ENCODE measurements around the gene PRSS23.
"Not testable (repeated sequence)": the region's sequence is repeated elsewhere in the genome, so short reads cannot be mapped to it uniquely, and the experiment has no call there.

PRSS23 gene

DNA sequence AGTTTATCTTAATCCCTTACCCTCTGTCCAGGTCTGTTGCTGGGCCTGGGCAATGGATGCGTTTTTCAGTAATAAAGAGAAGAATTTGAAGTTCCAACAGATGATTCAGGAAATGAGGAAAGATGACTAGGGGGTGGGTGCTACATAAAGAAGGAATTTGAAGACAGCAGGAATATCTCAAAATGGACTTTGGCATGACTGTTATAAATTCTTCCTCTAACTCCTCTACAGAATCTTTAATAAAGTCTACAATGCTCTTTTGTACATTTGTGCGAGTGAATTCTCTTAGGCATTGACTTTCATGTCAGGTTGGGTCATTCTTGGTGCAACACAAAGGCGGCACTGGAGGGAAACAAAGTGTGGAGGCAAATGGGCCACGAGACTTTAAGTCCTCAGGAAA lies 35.1 kb upstream of the PRSS23 start:
- no peak for TF ChIP-seq CTCF (IDR thresholded peaks at IDR 0.05; ENCODE audit: low read depth, low read length)
- DNase-seq (ENCODE audit: low read depth in 2 of 2): peak in 1 of 2 donors; percentile 40
- no peak overlapping the region for H3K4me3 ChIP-seq (replicated peaks in 1 of 2; ENCODE audit: low read depth in 2 of 2, low read length in 2 of 2)

GRCh38 chr11:86765878-86766277 lies 34.5 kb upstream of the PRSS23 start:
- TF ChIP-seq CTCF (IDR thresholded peaks at IDR 0.05; ENCODE audit: low read depth, low read length): no peak
- H3K4me3 ChIP-seq (replicated peaks in 1 of 2; ENCODE audit: low read depth in 2 of 2, low read length in 2 of 2): no peak overlapping the region
- no peak for DNase-seq (ENCODE audit: low read depth in 2 of 2)

DNA sequence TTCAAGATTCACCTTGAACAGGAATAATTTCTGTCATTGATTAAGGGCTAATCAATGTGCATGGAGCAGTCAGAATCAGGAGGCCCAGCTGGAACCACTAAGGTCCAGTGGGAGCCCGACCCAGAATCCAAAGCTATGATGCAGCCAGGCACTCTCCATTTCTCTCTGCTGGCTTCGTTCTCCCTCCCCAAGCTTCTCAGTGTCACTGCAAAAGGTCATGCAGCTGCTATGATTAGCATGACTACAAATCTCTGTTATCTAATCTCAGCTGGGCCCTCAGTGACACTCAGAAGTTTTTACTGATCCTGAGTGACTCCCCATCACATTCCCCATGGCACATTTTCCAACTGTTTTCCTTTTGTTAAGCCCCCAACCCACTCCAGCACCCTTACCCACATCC lies 31.1 kb upstream of the PRSS23 start:
- no peak overlapping the region for H3K4me3 ChIP-seq (replicated peaks in 1 of 2; ENCODE audit: low read depth in 2 of 2, low read length in 2 of 2)
- no peak for TF ChIP-seq CTCF (IDR thresholded peaks at IDR 0.05; ENCODE audit: low read depth, low read length)
- DNase-seq (ENCODE audit: low read depth in 2 of 2): no peak

- DNase-seq (ENCODE audit: low read depth in 2 of 2); H3K4me3 ChIP-seq (replicated peaks in 1 of 2; ENCODE audit: low read depth in 2 of 2, low read length in 2 of 2): not testable (repeated sequence)
Measured at GRCh38 chr11:86770473-86771027, 29.8 kb upstream of the PRSS23 start.

- TF ChIP-seq CTCF (IDR thresholded peaks at IDR 0.05; ENCODE audit: low read depth, low read length): no peak
- DNase-seq (ENCODE audit: low read depth in 2 of 2): no peak
- H3K4me3 ChIP-seq (replicated peaks in 1 of 2; ENCODE audit: low read depth in 2 of 2, low read length in 2 of 2): no peak overlapping the region
Measured at GRCh38 chr11:86772999-86773398, 27.3 kb upstream of the PRSS23 start.

- peak in 1 of 2 donors; percentile 15 for DNase-seq (ENCODE audit: low read depth in 2 of 2)
- H3K4me3 ChIP-seq (replicated peaks in 1 of 2; ENCODE audit: low read depth in 2 of 2, low read length in 2 of 2): no peak overlapping the region
- no peak for TF ChIP-seq CTCF (IDR thresholded peaks at IDR 0.05; ENCODE audit: low read depth, low read length)
Measured at GRCh38 chr11:86773513-86774252, 26.7 kb upstream of the PRSS23 start.

DNA sequence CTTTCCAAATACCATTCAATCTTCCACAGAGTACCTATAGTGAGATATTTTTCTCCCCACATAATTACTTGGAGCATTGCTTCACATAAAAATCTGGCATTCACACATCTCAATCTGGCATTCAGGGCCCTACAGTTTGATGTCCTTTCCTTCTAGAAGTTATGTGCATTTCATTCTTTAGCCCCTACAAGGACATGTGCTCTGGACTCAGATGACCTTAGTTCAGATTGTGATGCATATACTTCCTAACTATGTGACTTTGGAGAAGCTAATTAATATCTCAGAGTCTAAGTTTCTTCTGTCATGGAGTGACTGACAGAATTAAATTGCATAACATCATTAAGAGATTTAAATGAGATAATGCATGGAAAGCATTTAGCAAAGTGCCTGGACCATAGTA lies 25.9 kb upstream of the PRSS23 start:
- no peak for TF ChIP-seq CTCF (IDR thresholded peaks at IDR 0.05; ENCODE audit: low read depth, low read length)
- DNase-seq (ENCODE audit: low read depth in 2 of 2): no peak
- H3K4me3 ChIP-seq (replicated peaks in 1 of 2; ENCODE audit: low read depth in 2 of 2, low read length in 2 of 2): no peak overlapping the region

All from cardiac fibroblast (primary cell).